ENCODE data around the gene SARS2. TPM values are rescaled to one million over a fixed set of nuclear protein-coding genes. Genes with fewer than 3 reads are reported as not detected.
A peak's percentile ranks its signal among the peaks of the same experiment; 100 is the strongest.

Gene SARS2
- polyA plus RNA-seq, 4 donors: 31.3 to 72.0 (median 53.4) TPM

DNA sequence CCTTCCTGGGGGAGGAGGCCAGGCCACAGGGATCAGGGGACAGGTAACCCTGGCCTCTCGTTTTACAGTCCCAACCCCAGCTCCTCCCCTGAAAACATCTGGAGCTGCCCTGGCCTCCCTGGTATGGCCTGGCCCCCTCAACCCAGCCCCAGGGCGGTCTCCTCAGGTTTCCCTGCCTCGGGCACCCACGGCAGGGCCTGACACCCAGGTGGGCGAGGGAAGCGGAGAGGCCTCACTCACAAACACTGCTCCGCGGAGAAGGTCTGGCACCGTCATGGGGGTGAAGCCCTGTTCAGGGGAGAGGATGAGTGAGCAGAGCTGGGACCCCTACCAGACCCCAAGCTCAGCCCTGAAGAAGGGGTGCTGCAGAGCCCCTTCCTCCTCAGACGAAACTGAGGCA is 12.0 kb downstream of the SARS2 start:
- no peak for DNase-seq (ENCODE audit: low read depth in 4 of 4, low spot score in 2 of 4)

DNA sequence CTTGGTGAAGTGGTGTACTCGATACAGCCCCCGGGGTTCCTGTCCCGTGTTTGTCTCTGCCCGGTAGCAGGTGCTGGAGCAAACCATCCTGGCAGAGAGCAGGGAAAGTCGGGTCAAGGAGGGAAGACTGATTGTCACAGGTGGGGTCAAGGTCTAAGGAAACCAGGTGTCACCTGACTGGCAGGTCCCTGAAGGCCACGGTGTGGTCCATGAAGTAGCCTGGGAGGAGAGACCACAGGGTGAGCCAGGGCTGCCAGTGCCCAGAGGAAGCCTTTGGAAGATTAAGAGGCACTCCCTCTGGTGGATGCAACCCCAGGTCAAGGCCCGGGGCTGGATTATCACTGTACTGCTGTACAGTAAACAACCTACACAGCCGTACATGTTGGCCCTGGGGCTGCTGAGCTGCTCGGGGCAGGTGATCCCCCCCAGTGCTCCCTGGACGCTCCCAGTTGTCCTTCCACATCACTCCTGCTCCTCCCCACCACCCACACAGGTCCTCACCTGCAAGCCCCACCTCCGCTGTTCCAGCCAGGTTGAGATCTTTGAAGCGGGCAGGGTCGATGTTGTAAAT is 12.6 kb downstream of the SARS2 start:
- no peak for DNase-seq (ENCODE audit: low read depth in 4 of 4, low spot score in 2 of 4)

DNA sequence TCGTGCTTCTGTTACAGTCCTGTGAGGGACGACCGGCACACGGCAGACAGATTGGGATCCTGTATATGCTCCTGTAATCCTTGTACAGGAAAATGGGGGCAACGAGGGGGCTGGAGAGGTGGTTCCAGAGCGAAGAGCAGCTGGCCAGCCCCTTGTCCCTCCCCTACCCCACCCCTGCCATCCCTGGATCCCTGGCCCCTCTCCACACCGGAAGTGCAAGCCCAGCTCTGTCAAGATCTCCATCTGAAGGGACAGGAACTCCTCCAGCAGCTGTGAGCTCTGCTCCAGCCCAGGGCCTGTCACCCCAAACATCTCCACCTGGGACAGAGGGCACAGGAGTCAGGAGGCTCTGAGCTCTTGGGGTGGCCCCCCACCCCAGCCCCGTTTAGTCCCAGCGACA is 13.0 kb downstream of the SARS2 start:
- DNase-seq (ENCODE audit: low read depth in 4 of 4, low spot score in 2 of 4): no peak

DNA sequence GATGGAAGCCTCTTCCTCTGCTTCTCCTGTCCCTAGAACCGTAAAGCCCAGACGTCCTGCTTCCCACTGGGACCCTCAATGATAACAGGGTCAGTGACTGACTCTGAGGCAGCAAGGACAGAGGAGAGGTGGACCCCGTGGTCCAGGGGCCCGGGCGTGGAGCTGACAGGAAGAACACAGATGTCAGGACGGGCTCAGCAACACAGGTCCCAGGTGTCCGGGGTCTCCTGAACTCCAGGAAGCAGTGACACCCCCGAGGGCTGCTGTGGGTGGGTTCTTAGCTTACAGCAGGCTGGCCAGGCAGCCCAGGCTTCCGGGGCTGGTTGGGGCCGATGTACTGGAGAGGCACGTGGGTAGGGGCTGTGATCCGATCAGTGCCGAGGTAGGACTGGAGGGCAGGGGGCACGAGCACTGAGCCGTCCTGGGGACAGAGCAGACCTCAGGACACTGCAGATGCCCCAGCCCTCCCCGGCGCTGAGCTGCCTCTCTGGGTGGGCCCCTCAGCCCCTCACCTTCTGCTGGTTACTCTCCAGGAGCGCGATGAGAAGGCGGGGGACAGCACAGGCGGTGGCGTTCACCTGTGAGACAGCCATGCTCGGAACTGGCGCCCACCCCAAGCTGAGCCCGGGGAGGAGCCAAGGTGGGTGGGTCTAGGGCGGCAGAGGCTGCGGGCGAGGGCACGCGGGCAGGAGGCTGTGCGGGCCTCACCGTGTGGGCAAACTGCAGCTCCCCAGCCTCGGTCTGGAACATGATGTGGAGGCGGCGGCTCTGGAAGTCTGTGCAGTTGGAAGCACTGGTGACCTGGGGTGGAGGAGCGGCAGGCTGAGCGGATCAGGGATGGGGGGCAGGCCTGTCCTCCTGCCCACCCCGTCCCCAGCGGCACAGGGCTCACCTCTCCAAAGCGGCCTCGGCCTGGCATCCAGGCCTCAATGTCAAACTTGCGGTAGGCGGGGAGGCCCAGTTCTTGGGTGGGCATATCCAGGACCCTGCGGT is 14.9 kb downstream of the SARS2 start:
- no peak for DNase-seq (ENCODE audit: low read depth in 4 of 4, low spot score in 2 of 4)

DNA sequence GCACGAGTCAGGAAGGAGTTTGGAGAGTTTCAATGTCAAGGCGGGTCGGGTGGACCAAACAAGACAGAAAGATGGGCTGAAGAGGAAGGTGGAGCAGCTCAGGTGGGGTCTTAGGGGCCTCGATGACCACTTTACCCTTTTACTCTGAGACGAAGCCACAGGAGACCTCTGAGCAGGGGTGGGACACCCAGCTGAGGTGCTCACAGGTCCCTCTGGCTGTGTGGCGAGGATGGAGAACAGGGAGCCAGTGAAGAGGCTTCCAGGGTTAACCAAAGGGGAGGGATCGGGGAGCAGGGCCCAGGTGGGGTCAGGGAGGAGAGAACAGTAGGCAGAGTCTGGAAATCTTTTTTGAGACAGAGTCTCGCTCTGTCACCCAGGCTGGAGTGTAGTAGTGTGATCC is 16.6 kb downstream of the SARS2 start:
- DNase-seq (ENCODE audit: low read depth in 4 of 4, low spot score in 2 of 4): no peak

DNA sequence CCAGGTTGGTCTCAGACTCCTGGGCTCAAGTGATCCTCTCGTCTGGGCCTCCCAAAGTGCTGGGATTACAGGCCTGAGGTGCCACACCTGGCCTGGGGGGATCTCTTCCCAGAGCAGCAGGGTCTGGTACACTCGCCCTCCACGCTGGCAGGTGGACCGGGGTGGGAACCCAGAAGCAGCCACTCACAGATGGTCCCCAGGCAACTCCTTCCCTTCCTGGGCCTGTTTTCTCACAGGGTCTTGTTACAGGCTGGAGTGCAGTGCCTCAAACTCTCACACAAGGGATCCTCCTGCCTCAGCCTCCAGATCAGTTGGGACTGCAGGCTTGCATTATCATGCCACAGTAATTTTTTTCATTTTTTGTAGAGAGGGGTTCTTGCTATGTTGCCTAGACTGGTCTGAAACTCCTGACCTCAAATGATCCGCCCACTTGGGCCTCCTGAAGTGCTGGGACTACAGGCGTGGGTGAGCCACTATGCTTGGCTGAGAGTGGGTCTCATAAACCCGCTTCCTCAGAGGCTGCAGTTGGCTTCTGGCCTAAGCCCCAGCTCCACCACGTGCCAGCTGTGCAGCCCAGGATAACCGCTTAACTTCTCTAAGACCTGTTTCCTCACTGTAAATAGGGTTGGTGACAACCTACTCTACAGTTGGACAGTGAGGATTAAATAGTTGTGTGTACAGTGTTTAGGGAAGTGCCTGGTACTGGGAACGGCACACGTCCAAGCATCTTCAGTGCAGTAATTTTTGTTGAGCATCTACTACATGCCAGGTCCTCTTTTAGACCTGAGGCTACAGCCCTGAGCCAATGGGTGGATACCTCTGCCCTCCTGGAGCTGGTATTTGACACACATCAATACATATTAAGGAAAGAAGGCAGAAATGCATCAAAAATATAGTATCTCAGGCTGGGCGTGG is 17.7 kb downstream of the SARS2 start:
- no peak for DNase-seq (ENCODE audit: low read depth in 4 of 4, low spot score in 2 of 4)

DNA sequence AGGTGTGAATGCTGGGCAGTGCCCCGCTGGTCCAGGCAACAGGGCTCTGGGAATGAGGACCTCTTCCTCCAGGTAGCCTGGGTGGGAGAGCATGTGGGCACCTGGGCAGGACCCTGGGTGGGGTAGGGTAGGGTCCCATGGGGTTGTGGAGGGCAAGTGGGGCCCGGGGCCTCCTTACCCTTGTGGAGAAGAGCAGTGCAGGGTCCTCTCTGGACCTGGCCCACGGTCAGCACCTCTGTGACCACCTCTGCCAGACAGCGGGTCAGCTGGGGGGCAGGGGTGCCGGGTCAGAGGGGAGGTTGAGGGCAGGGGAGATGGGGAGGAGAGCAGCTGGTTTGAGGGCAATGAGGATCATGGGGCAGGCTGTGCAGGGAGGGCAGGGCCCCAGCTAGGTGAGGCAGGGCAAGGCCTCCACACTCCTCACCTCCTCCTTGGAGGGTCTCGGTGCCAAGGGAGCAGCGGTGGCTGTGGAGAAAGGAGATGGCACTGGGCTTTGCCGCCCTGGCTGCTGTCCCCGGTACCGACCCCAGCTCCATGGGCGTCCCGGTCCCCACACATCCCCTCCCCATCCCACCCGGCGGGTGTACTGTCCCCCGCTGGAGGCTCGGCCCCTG is 19.1 kb downstream of the SARS2 start:
- no peak for DNase-seq (ENCODE audit: low read depth in 4 of 4, low spot score in 2 of 4)

DNA sequence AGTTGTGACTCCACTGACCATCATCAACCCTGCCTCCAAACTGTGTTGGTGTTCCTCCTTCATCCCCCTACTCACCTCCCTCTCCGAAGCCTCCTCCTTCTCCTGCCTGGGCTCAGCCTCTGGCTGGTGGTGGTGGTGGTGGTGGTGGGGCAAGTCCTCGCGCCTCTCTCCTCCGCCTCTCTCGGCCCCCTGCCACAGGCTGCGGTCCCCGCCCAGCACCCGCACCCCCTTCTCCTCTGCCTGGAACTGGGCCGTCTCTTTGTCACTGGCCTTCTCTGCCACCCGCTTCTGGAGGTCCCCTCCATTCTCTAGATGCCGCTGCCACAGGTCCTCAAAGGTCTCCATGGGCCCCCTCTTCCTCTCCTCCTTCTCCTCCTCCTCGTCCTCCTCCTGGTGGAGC is 20.1 kb downstream of the SARS2 start:
- no peak for DNase-seq (ENCODE audit: low read depth in 4 of 4, low spot score in 2 of 4)

DNA sequence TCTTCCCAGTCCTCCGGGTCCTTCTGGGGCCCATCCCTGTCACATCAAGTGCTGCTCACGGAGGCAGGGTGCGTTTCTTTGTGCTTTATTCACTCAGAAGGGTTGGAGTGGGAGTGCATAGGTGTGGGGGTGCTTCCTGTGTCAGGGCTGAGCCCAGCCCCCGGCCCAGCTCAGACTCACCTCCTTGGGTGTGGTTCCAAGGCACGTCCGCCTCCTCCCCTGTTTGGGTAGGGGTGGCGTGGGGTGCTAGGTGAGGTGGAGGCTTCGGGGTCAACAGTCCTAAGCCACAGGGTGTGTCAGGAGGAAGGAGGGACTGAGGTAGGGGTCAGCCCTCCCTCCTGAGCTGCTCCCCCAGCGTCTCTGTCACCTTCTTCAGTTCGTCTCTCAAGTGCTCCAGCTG is 21.7 kb downstream of the SARS2 start:
- DNase-seq (ENCODE audit: low read depth in 4 of 4, low spot score in 2 of 4): no peak

DNA sequence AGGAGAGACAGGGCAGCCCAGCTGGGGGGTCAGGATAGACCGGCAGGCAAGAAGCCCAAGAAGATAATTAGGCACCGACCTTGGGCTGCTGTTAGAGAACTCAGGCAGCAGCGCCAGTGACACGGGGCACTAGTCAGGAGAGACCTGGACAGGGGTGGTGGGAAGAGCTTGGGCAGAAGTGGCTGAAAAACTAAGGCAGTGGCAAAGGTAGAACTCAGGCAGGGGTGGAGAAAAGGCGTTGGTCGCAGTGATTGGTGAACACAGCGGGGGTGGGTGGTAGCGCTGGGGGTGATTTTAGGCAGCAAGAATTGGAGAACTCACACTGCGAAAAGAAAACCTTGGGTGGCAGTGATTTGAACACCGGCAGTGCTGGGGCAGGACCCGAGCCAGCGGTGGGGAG is 22.9 kb downstream of the SARS2 start:
- DNase-seq (ENCODE audit: low read depth in 4 of 4, low spot score in 2 of 4): no peak

DNA sequence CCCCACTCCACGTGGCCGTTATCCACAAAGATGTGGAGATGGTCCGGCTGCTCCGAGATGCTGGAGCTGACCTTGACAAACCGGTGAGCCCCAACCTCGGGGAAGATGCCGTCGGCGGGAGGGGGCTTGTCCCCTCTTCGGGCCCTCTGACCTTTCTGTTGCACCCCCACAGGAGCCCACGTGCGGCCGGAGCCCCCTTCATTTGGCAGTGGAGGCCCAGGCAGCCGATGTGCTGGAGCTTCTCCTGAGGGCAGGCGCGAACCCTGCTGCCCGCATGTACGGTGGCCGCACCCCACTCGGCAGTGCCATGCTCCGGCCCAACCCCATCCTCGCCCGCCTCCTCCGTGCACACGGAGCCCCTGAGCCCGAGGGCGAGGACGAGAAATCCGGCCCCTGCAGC is 23.3 kb downstream of the SARS2 start:
- no peak for DNase-seq (ENCODE audit: low read depth in 4 of 4, low spot score in 2 of 4)

DNA sequence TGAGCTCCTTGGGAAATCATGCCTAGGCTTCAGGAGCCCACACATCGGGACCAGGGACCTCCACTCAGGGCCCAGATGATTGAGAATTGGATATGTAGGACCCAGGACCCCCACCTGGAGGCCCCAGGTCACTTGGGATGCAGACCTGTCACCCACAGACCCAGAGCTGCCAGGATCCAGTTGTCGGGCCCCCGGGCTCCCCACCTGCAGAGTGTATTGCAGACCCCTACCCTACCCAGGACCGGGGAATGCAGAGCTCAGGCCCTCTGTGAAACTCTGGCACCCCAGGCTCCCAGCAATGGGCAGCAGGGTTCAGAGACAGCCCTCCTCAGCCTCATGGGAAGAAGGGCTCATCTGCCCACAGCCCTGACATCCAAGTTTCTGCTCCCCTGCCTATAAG is 24.9 kb downstream of the SARS2 start:
- no peak for DNase-seq (ENCODE audit: low read depth in 4 of 4, low spot score in 2 of 4)

DNA sequence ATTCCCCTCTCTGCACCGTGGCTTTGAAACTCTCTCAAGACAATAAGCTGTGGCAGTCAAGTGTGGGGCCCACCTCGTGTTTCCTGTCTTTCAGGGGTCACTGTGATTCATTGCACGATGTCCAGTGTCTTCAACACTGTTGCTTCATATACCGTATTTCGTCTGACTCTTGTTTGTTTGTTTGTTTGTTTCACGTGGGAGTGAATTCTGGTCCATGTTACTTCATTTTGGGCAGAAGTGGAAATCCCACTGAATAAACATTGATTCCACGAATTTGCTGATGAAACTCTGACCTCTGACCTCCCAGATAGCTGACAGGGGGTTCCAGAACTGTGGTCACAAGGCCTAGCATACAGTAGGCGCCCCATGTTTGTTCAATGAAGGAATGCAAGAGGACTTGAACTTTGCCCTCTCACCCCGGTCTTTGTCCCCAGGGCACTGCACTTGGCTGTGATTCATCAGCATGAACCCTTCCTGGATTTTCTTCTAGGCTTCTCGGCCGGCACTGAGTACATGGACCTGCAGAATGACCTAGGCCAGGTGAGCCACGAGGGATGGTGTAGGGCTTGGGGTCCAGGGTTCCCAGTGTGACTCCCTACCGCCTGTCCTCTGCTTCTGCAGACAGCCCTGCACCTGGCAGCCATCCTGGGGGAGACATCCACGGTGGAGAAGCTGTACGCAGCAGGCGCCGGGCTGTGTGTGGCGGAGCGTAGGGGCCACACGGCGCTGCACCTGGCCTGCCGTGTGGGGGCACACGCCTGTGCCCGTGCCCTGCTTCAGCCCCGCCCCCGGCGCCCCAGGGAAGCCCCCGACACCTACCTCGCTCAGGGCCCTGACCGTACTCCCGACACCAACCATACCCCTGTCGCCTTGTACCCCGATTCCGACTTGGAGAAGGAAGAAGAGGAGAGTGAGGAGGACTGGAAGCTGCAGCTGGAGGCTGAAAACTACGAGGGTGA is 25.7 kb downstream of the SARS2 start:
- no peak for DNase-seq (ENCODE audit: low read depth in 4 of 4, low spot score in 2 of 4)

DNA sequence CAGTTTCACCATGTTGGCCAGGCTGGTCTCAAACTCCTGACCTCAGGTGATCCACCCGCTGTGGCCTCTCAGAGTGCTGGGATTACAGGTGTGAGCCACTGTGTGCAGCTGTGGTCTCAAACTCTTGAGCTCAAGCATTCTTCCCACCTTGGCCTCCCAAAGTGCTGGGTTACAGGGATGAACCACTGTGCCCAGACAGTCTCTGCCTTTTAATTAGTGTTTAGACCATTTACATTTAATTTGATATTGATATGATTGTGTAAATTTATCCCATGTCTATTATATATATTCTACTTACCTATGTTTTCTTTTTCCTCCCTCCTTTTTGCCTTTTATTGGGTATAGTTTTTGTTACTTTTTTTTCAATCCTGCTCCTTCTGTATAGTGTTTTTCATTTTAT is 28.9 kb downstream of the SARS2 start:
- no peak for DNase-seq (ENCODE audit: low read depth in 4 of 4, low spot score in 2 of 4)

DNA sequence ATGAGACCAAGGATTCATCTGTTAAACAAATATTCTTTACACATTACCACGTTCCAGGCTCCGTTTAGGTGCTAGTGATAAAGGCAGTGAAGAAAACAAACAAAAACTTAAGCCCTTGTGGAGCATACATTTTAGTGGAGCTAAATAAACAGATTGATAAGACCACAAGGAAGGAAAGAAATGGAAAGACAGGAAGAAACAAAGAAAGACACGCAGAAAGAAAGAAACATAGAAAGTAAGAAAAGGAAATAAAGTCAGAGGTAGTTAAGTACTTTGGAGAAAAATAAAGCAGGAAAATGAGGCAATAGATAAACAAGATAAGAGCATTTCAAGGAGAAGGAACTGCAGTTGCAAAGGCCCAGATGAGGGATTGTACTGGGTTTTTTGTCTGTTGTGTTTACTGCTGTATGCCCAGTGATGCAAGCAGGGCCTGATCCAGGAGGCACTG is 29.8 kb downstream of the SARS2 start:
- no peak for DNase-seq (ENCODE audit: low read depth in 4 of 4, low spot score in 2 of 4)

DNA sequence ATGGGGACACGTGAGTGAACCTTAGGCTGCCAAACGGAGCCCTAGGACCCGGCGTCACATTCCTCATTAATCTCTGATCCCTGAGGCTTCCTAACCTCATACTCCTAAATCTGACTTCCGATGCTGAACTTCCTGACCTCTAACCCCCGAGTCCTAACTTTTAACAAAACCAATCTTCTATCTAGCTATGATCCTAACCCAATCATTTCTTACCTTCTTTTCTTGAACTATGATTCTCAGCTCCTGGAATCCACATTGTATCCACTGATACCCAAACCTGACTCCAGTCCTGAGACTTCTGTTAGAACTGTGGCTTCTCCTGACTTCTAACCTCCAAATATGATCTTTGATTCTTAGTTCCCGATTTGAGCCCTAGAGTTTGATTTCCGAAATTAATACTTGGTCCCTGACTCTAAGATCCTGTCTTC is 30.3 kb downstream of the SARS2 start:
- no peak for DNase-seq (ENCODE audit: low read depth in 4 of 4, low spot score in 2 of 4)

DNA sequence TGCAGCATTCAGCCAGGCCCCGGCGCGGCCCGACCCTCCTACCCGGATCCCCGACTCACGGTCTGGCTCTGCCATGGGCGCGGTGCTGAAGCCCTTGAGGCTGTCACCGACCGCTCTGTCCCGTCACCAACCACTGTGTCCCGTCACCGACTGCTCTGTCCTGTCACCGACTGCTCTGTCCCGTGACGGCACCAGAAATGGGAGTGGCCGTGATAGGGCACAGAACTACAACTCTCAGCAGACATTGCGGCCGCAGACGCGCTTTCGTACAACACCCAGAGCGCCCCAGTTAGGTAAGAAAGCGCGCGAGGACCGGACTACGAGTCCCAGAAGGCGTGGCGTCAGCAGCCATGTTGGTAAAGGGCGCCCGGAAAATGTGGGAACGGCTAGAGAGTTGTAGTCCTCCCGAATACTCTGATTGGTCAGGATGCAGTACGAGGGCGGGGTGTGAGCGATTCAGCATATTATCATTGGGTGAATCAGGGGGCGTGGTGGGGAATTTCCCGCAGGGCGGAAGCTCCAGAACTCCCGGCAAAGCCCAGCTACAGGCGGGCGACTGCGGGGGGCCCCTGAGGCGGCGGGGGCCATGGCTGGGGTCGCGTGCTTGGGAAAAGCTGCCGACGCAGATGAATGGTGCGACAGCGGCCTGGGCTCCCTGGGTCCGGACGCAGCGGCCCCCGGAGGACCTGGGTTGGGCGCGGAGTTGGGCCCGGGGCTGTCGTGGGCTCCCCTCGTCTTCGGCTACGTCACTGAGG is 30.9 kb downstream of the SARS2 start, which contains the start of the genes NFKBIB and SIRT2:
Gene NFKBIB, plus strand, starts transcription at position 523 of the 755 bp plus-strand sequence. Its CDS starts 64 bp downstream, at position 587.
Gene SIRT2, minus strand, starts transcription at position 172 of the 755 bp plus-strand sequence. Its CDS starts 97 bp downstream, at position 75.
- peak; percentile 98 to 100 (median 99) for DNase-seq (ENCODE audit: low read depth in 4 of 4, low spot score in 2 of 4)

DNA sequence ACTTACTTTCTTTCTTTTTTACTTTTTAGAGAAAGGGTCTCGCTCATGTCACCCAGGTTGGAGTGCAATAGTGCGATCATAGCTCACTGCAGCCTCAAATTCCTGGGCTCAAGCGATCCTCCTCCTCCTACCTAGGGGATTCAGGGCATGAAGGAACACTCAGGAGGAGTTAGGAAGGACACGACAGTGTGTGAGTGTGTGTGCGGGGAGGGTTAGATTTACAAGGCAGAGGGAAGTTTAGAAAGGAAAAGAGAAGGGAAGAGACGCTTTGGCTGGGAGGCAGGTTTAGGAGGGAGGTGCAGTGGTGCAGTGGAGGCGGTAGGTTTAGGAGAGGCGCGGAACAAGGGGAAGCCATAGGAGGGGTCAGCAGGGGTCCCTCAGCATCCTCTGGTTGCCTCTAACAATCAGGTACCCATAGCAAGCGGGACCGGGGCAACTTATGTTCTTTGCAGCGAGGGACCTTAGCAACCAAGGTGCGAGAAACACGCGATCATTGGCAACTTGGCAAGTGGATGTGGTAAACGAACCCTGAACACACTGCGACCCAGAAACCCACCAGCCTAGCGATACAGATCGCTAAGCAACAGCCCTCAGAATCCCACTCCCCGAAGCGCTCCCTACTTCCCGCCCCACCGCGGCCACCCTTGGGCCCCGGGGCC is 31.6 kb downstream of the SARS2 start:
- no peak for DNase-seq (ENCODE audit: low read depth in 4 of 4, low spot score in 2 of 4)
